Neural cell (in vitro differentiated cells): ENCODE data around the gene GALP. TPM values are rescaled to one million over a fixed set of nuclear protein-coding genes. Genes with fewer than 3 reads are reported as not detected.
"Not testable (repeated sequence)": the region's sequence is repeated elsewhere in the genome, so short reads cannot be mapped to it uniquely, and the experiment has no call there.

Experiments
- H2AFZ ChIP-seq: fragments of 200-600, 300-800 bp; sonication (generic), shearing (Covaris generic); 2 replicates; pipeline ENCODE4 v1.6.0; 2014; ENCODE audit warnings: low read depth, mild to moderate bottlenecking, antibody characterized with exemption, low read length, moderate library complexity
- H3F3A ChIP-seq: fragments of 200-600 bp; shearing (Covaris generic); 2 replicates; pipeline ENCODE4 v1.6.1; 2016; ENCODE audit warnings: mild to moderate bottlenecking, moderate library complexity, mixed read lengths, antibody characterized with exemption, low read length; ENCODE audit not compliant: insufficient read depth, poor library complexity, severe bottlenecking
- H3K27ac ChIP-seq: fragments of 200-600, 300-800 bp; sonication (generic), shearing (Covaris generic); 2 replicates; pipeline ENCODE4 v1.5.1; 2014; ENCODE audit warnings: mild to moderate bottlenecking, low read length, moderate library complexity
- H3K27me3 ChIP-seq: fragments of 300-800, 200-600 bp; sonication (generic), shearing (Covaris generic); 2 replicates; pipeline ENCODE4 v1.6.0; 2014; ENCODE audit warnings: mild to moderate bottlenecking, low read depth, low read length, moderate library complexity; ENCODE audit not compliant: insufficient read depth
- H3K36me3 ChIP-seq: fragments of 300-800, 200-600 bp; sonication (generic), shearing (Covaris generic); 2 replicates; pipeline ENCODE4 v1.5.1; 2014; ENCODE audit warnings: mild to moderate bottlenecking, antibody characterized with exemption, low read length, moderate library complexity; ENCODE audit not compliant: insufficient read depth
- H3K4me2 ChIP-seq: fragments of 300-800, 200-600 bp; sonication (generic), shearing (Covaris generic); 2 replicates; pipeline ENCODE4 v1.6.0; 2014; ENCODE audit warnings: mild to moderate bottlenecking, low read length
- H3K4me3 ChIP-seq: fragments of 300-800, 200-600 bp; sonication (generic), shearing (Covaris generic); 2 replicates; pipeline ENCODE4 v1.5.1; 2014; ENCODE audit warnings: mild to moderate bottlenecking, low read length, moderate library complexity
- H3K79me2 ChIP-seq: fragments of 200-600 bp; shearing (Covaris generic); replicated peaks from 2 replicates; pipeline ENCODE4 v1.6.0; 2014; ENCODE audit warnings: mild to moderate bottlenecking, low read length, moderate library complexity; ENCODE audit not compliant: insufficient read depth
- H3K9ac ChIP-seq: fragments of 300-800, 200-600 bp; sonication (generic), shearing (Covaris generic); 2 replicates; pipeline ENCODE4 v1.6.1; 2016; ENCODE audit warnings: mild to moderate bottlenecking, low read length, mixed read lengths
- H3K9me2 ChIP-seq: fragments of 200-600 bp; shearing (Covaris generic); 2 replicates; pipeline ENCODE4 v1.6.1; 2016; ENCODE audit warnings: mild to moderate bottlenecking, low read length, mixed read lengths; ENCODE audit not compliant: insufficient read depth
- H3K9me3 ChIP-seq: fragments of 200-600, 300-800 bp; sonication (generic), shearing (Covaris generic); 2 replicates; pipeline ENCODE4 v1.6.1; 2016; ENCODE audit warnings: mild to moderate bottlenecking, mixed run types, low read length, moderate library complexity, mixed read lengths
- H4K20me1 ChIP-seq: fragments of 200-600 bp; shearing (Covaris generic); 2 replicates; pipeline ENCODE4 v1.6.1; 2016; ENCODE audit warnings: mild to moderate bottlenecking, mixed run types; ENCODE audit not compliant: insufficient read depth
- CTCF ChIP-seq: fragments of 450-650 bp; IDR thresholded peaks from 2 replicates; pipeline ENCODE4 v1.5.1; 2014; ENCODE audit warnings: antibody characterized with exemption, mild to moderate bottlenecking, moderate library complexity; ENCODE audit not compliant: poor library complexity, severe bottlenecking
- EP300 ChIP-seq: fragments of 450-650 bp; conservative IDR thresholded peaks from 2 replicates; pipeline ENCODE4 v1.6.1; 2014; ENCODE audit warnings: antibody characterized with exemption, mild to moderate bottlenecking, moderate library complexity; ENCODE audit not compliant: poor library complexity, severe bottlenecking
- EZH2 ChIP-seq: fragments of 200-600, 300-800 bp; shearing (Covaris generic), sonication (generic); IDR thresholded peaks from 2 replicates; pipeline ENCODE4 v1.6.1; 2014; ENCODE audit warnings: antibody characterized with exemption, low read length, borderline replicate concordance, mild to moderate bottlenecking; ENCODE audit not compliant: insufficient read depth, poor library complexity, severe bottlenecking
- MXI1 ChIP-seq: fragments of 450-650 bp; conservative IDR thresholded peaks from 2 replicates; pipeline ENCODE4 v1.6.1; 2014; ENCODE audit warnings: antibody characterized with exemption, mild to moderate bottlenecking; ENCODE audit not compliant: poor library complexity, severe bottlenecking
- POLR2AphosphoS5 ChIP-seq: IDR thresholded peaks from 2 replicates; pipeline ENCODE4 v1.6.1; 2012
- RAD21 ChIP-seq: fragments of 450-650 bp; conservative IDR thresholded peaks from 2 replicates; pipeline ENCODE4 v1.6.1; 2014; ENCODE audit warnings: antibody characterized with exemption, mild to moderate bottlenecking, moderate library complexity
- REST ChIP-seq: IDR thresholded peaks from 2 replicates; pipeline ENCODE4 v1.6.1; 2012; ENCODE audit warnings: borderline replicate concordance
- SMC3 ChIP-seq: fragments of 450-650 bp; conservative IDR thresholded peaks from 2 replicates; pipeline ENCODE4 v1.6.1; 2014; ENCODE audit warnings: antibody characterized with exemption, mild to moderate bottlenecking, moderate library complexity; ENCODE audit not compliant: poor library complexity
- TAF1 ChIP-seq: IDR thresholded peaks from 2 replicates; pipeline ENCODE4 v1.6.1; 2012; ENCODE audit warnings: low read depth
- polyA minus RNA-seq: library from RNA; depleted of rRNA, polyadenylated mRNA; stranded (reverse); fragments of >200 nt; gene quantifications from 2 replicates; pipeline ENCODE4 v1.2.3, GENCODE V29; 2014
- polyA plus RNA-seq: library from polyadenylated mRNA; depleted of rRNA; stranded (reverse); fragments of >200 nt; gene quantifications from 2 replicates; pipeline ENCODE4 v1.2.3, GENCODE V29; 2014

Gene GALP
- not detected in 2 replicates for polyA plus RNA-seq
- polyA minus RNA-seq: not detected in 2 replicates

- H3F3A ChIP-seq, H3K4me2 ChIP-seq, H3K27ac ChIP-seq, H2AFZ ChIP-seq, H4K20me1 ChIP-seq, H3K36me3 ChIP-seq, H3K4me3 ChIP-seq, H3K27me3 ChIP-seq, H3K9ac ChIP-seq, H3K9me3 ChIP-seq, H3K9me2 ChIP-seq, H3K79me2 ChIP-seq: not testable (repeated sequence)
Observed at GRCh38 chr19:56175861-56176307, at the start of gene GALP. Gene GALP, plus strand, starts transcription at chr19:56176008. Its CDS starts 1,101 bp downstream, at chr19:56177109.

GRCh38 chr19:56126983-56127780 lies 48.6 kb upstream of the GALP start:
- H3K9me3 ChIP-seq: no peaks in the 10 kb centered on the region

More at GRCh38 chr19:56126983-56127780, 48.6 kb upstream of the GALP start:
- no peak overlapping the region for H3K27ac ChIP-seq
- H3K36me3 ChIP-seq: no peaks in the 10 kb centered on the region
- H3K27me3 ChIP-seq: no peaks in the 10 kb centered on the region
- H3K9me2 ChIP-seq: no peaks in the 10 kb centered on the region
- no peak overlapping the region for H2AFZ ChIP-seq
- H3K9ac ChIP-seq: no peak overlapping the region
- no peaks in the 10 kb centered on the region for H4K20me1 ChIP-seq
- TF ChIP-seq SMC3 (no peak), REST (no peak), EP300 (no peak), POLR2AphosphoS5 (no peak), TAF1 (no peak), EZH2 (no peak), MXI1 (no peak), RAD21 (no peak), CTCF (no peak)
- H3K4me3 ChIP-seq: no peak overlapping the region
- no peak overlapping the region for H3K4me2 ChIP-seq
- H3F3A ChIP-seq: no peaks in the 10 kb centered on the region
- no peaks in the 10 kb centered on the region for H3K79me2 ChIP-seq
